HG02623 (cell line): ENCODE results near the gene EIF3M.

Experiments
- ATAC-seq: cut with Tn5 transposase; IDR thresholded peaks from one replicate; pipeline ENCODE4 v1.9.1; 2021; ENCODE audit warnings: moderate library complexity; ENCODE audit not compliant: unreplicated experiment

Gene EIF3M

DNA sequence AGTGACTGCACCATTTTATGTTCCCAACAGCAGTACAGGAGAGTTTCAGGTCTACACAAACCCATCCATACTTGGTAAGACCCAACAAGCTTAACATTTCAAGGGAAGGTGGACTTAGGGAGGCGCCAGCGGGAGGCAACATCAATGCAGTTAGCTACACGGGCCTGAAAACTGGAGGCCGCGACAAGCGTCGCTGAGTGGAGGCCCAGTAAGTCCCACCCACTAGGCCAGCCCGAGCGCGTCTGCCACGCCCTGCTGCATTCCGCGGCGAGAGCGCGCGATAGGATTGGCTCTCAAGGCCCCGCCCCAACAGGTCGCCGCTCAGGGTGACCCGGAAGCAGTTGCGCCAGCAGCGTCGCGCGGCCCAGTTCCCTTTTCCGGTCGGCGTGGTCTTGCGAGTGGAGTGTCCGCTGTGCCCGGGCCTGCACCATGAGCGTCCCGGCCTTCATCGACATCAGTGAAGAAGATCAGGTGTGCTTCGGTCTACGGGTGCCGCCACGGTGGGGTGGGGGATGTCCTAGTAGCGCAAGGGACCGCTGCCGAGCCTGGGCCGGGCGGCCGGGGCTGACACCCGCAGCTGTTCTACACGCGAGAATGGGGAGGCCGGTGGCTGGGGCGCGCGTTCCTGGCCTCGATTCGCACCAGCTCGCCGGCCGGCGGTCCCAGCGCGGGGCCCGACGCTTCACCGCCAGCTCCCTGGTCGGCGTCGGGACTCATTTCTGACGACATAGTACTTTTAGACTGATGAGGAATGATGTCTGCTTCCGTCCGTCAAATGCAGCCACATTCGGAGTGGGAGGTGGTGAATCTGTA lies at the start of gene EIF3M:
Gene EIF3M (plus strand): TSS at position 373 of the 813 bp plus-strand sequence. CDS start 57 bp downstream, at position 430.
- peak; percentile 98 for ATAC-seq

DNA sequence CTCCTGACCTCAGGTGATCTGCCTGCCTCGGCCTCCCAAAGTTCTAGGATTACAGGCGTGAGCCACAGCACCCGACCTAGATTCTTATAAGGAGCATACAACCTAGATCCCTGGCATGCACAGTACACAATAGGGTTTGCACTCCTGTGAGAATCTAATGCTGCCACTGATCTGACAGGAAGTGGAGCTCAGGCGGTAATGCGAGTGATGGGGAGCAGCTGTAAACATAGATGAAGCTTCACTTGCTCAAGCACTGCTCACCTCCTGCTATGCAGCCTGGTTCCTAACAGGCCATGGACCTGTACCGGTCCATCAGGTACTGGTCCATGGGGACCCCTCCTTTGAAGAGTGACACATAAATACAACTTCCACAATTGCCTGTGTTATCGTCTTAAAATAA lies 44.8 kb upstream of the EIF3M start:
- no peak for ATAC-seq

DNA sequence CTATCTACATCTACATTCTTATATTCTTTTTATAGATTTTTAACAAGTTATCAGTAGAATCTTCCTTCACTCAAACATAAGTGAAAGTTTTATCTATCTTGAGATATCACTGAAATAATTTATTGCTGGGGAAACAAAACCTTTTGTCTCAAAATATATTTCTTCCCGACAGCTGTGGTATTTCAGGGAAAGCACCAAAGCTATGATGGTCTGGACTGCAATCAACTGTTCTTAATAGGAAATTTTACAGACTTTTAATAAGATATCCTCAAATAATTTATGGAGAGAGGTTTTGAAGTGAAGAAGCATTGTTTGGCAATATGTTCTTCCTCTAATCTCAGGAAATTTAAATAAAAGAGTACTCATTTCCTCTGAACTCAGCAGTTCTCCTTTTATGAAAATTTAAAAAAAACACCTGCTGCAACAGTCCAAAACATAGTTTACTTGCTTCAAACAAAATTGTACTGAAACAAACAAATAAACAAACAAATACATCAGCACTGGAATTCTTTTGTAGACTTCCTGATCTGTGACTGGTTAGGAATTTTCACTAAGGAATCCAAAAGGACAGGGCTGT lies 33.9 kb upstream of the EIF3M start:
- ATAC-seq, result no peak

DNA sequence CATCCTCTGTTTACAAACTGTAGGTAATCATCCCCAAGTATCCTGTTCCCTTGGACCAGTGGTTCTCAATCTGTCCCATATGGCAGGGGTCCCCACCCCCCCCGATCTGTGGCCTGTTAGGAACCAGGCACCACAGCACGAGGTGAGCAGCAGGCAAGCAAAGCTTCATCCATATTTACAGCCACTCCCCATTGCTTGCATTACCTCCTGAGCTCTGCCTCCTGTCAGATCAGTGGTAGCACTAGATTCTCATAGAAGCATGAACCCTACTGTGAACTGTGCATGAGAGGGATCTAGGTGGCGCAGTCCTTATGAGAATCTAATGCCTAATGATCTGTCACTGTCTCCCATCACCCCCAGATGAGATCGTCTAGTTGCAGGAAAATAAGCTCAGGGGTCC lies 33.4 kb upstream of the EIF3M start:
- no peak for ATAC-seq

DNA sequence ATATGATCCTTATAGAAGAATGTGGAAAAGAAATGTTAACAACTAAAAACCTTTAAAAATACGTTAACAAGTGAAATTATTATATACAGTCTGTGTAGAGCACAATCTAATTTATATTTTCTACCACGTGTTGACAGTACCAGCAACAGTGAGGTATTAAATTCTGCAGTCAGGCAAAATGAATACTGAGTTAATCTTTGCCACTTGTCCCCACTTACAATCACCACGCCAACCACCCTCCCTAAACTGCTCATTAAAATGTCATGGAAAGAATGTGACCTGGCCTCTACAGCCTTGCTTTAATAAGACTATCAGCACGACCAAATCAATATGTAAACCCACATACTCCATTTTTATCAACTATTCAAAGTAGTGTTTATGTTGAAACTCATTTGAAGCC lies 28.5 kb upstream of the EIF3M start:
- no peak for ATAC-seq

DNA sequence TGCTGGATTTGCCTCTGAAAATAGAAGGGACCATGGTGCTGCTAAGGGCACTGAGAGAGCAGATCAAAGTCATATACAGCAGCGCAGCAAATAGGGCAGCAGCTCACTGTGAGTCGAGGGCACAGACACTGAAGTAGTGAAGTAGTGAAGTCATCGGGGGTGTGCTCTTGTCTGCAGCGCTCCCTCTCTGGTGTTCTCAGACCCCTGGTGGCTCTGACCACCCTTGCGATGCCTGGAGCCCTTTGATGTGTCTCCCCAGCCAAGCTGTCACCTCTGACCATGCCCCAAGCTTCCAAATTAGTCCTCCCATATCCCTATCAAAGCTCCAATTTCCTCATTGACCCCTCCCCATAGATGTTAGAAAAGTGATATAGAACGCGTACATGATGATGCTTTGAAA lies 27.7 kb upstream of the EIF3M start:
- ATAC-seq, result no peak

DNA sequence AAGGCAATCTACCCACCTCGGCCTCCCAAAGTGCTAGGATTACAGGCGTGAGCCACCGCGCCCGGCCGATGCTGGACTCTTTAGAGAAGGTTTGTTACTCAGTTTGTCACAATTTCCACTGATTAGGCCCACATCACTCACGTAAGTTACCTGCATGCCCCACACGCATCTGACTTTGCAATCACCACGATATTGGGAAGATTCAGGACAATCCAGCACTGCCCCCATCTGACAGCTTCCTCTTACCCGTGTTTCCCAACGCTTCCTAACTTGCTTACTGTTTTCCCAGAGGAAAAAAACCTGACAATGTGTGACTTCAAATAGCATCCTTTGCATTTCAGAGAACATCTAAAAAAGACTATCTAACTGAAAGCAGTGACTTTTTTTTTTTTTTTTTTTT lies 21.8 kb upstream of the EIF3M start:
- no peak for ATAC-seq

DNA sequence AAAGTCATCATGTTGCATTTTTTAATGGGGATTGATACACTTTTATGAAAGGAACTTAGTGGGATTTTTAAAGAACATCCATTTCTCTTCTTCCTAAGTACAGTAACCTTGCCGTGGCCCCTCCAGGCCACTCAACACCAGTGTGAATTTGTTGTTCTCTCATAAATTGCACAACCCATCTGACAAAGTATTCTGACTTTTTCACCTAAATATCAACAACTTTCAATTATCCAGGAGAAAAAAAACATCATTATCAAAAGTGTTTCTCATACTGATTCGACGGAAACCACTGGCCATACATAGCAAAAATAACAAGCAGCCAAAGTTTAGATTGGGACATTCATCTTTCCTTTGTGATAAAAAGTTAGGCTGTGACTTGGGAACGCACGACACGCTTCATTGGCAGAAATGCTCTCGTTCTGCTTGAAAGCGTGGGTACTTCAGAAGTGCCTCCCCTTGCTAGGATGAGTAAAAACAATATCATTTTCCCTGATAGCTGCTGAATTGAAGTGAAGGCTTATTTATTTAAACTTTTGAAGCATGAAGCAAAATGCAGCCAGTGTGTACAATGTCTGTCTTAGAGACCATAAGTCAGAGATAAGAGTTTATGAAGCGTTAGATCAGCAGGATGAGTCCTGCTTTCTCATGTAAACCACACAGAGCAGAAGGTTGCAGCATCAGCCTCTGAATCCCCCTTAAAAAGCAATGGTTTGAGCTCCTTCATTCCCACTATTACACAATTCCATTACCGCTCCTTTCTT lies 20.6 kb upstream of the EIF3M start:
- ATAC-seq, result no peak

DNA sequence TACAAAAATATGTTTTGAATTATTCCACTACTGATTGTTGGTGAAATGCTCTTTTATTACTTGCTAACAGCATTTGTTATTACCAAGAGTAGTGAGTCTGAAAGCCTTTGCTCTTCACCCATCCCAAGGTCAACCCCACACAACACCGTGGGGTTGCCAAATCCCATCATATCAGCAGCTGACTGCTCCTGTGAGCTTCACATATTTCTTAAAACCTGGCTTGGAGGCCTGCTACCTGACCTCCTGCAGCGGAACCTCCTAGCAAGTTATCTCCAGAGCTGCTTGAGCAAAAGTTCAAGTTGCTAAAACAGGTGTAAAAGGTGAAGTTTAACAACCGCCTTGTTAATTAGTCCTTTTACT lies 20.1 kb upstream of the EIF3M start:
- no peak for ATAC-seq

DNA sequence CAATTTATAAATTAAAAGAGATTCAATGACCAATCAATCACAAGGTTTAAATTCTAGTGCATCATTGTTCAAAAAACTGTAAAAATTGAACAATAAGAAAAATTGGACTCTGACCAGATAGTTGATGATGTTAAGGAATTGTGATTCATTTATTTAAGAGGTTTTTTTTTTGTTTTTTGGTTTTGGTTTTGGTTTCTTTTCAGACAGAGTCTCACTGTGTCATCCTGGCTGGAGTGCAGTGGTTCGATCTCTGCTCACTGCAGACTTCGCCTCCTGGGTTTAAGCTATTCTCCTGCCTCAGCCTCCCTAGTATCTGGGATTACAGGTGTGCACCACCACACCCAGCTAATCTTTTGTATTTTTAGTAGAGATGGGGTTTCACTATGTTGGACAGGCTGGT lies 17.1 kb upstream of the EIF3M start:
- ATAC-seq, result no peak

DNA sequence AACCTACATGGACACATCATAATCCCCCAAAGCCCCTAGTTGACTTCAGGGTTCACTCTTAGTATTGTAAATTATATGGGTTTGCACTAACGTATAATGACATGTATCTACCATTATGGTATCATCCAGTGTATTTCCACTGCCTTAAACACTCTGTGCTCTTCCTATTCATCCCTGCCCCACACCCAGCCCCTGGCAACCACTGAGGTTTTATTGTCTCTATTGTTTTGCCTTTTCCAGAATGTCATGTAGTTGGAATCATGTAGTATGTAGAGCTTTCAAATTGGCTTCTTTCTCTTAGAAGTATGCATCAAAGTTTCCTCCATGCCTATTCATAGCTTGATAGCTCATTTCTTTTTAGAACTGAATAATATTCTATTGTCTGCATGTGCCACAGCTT lies 16.5 kb upstream of the EIF3M start:
- no peak for ATAC-seq

DNA sequence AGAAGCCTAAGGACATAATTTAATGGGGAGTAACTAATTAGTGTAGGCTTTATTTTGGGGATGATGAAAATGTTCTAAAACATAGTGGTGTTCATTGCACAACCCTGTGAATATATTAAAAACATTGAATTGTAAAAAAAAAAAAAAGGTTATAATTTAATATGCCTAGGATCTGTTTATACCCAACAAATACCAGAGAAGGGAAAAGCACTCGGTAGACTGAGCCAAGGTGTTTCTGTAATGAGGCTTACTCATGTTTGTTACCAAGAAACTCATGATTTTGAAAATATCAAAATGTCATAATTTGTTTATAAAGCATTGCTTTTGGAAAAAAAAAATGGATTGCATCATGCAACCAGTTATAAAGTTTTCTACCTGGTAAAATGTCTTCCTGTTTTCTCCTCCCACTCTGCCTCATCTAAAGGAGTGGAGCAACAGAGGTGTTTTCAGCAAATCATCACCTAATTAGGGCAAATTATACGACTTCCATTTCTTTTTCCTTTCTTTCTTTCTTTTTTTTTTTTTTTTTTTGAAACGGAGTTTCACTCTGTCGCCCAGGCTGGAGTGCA lies 14.2 kb upstream of the EIF3M start:
- ATAC-seq, result no peak

DNA sequence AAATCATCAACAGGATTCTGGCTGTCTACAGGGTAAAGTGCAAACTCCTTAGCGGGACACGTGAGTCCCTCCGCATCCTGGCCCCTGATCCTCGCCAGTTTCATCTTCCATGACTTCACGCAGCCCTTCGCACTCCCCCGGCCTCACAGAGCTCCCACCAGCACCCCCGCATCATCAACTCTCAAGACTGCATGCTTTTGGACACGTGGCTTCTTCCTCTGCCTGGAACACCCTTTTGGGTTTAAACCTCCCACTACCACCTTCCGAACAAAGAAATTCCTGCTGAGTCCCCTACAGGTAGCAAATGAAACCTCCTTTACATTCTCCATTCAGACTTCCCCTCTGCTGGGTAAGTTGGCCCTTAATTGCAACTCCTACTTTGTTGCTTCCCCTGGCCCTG lies 12.6 kb upstream of the EIF3M start:
- ATAC-seq, result no peak

DNA sequence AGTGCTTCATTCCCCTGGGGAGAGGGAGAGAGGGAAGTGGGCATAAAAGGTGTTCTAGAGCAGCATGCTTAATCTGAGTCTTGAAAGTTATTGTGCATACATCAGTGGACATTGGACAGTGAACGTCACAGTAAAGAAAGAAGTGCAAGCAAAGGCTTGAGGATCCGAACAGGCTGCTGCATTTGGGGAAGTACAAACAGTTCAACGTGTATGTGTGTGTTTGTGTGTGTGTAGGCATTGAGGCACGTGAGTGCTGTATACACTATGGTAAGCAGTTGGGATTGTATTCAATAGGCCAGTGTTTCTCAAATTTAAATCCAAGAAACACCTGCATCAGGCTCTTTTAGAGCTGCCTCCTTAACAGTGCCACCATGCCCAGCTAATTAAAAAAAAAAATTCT lies 10.4 kb upstream of the EIF3M start:
- ATAC-seq, result no peak

DNA sequence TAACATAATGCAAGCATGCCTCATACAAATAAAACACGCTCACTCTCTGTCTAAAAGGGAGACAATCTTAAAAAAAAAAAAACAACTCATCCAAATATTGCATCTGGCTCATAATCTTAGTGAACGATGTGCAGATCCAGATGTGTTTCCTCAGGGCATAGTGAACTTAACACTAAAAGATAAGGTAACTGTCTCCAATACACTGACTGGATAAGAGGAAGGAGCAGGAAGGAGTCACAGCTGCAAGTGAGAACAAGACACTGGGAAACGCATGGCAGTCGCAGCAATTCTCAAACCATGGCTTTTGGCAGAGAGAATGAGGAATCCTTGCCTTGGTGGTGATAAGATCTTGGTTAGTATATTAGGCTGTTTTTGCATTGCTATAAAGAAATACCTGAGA lies 9.2 kb upstream of the EIF3M start:
- no peak for ATAC-seq

DNA sequence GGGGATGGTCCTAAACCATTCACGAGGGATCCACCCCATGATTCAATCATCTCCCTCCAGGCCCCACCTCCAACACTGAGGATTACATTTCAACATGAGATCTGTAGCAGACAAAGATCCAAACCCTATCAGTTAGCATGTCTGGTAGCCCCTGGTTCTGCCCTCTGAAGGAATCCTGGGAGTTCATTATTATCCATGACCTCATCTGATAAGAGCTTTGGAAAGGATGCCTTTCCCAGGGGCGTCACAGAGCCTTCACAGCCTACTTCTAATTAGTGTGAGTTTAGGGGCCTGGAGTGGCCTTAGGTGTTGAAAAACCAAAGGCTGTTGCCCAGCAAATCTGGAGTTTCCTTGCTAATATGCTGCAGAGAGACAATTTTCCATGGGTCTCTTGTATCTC lies 8.6 kb upstream of the EIF3M start:
- no peak for ATAC-seq

DNA sequence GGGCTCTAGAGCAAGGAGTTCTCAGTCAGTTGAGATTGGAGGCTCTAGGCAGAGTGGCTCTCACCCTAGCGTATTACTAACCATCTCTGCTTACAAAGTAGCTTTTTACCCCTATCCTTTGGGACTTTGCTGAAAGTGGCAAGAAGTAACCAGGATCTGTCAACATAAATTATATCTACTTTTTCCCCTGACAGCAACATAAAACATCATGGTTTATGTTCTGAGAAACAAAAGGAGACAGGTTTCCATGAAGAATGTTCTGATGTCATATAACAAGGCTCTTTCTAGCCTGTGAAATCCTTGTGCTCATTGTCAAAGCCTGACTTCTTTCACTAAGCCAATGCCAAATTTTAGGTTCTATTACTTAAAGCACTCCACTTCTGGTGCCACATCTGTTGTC lies 7.2 kb upstream of the EIF3M start:
- ATAC-seq, result no peak

DNA sequence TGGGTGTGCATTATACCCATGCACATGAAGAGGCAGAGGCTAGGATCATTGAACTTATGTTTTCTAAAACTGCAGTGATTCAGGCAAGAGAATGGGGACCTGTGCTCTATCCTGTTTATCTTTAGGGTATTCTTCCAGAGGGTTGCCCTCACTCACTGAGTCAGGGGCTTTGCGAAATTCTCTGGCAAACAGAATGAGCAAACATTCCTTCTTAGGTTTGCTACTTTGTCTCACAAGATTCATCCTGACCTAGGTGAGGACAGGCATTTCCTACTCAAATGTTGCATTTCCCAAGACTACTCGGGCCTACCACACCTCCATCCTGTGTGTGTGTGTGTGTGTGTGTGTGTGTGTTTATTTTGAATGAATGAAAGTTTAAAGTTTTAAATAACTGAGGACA lies 2.7 kb upstream of the EIF3M start:
- no peak for ATAC-seq

DNA sequence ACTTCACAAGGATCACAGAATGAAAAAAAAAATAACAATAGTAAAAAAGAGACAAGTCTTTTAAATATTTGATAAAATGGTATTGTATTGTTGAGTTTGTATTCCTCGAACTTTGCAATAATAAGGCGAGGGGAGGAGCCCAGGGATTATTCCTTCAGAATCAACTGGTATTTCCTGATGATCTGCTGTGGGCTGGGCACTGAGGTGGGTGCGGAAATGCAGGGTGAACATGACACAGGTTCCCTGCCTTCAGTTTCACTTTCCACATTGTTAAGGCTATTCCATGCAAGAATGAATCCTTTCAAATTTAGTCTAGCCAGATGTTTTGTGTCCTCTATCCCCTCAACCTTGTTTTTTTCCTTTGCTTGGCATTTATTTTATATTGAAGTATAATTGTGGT lies 2.1 kb upstream of the EIF3M start:
- ATAC-seq, result no peak

DNA sequence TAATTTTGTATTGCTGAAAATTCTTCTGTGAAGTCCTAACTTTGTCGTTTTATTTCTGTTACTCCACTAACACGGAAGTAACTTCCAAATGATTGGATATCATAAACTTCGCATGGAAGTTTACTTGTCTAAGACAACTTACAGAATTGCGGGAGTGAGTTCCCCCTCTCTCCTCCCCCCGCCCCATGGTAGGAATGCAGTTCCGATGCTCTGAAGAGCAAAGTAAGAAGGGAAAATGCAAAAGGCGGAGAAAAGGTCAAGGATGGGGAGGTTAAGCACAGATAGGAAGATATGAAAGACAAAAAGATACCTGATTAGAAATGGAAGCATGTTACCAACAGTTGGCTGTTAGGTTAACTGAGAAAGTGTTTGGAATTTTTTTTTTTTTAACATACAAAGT lies 1.3 kb downstream of the EIF3M start:
- no peak for ATAC-seq

DNA sequence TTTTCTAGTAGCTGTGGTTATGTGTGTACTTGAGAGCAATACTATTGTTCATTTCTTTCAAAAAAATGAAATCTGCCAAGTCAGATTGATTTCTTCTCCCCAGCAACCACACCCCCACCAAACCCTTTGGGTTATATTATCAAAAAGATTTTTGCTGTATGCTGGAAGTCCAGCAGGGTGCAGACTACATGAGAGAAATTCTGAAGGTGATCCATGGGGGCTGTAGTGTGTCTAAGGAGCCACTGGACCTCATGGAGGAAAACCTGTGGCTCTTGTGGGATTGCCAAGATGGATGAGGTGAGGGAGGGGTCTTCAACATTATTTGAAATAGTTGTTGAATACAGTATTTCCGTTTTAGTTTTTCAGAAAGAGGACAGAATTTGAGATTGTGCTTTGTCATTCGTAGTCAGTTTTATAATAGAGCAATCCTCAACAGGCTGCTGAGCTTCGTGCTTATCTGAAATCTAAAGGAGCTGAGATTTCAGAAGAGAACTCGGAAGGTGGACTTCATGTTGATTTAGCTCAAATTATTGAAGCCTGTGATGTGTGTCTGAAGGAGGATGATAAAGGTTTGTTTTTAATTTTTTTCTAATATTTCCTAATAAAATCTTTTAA lies 3.1 kb downstream of the EIF3M start:
- no peak for ATAC-seq
